ENCODE results near the gene CDCP2.

DNA sequence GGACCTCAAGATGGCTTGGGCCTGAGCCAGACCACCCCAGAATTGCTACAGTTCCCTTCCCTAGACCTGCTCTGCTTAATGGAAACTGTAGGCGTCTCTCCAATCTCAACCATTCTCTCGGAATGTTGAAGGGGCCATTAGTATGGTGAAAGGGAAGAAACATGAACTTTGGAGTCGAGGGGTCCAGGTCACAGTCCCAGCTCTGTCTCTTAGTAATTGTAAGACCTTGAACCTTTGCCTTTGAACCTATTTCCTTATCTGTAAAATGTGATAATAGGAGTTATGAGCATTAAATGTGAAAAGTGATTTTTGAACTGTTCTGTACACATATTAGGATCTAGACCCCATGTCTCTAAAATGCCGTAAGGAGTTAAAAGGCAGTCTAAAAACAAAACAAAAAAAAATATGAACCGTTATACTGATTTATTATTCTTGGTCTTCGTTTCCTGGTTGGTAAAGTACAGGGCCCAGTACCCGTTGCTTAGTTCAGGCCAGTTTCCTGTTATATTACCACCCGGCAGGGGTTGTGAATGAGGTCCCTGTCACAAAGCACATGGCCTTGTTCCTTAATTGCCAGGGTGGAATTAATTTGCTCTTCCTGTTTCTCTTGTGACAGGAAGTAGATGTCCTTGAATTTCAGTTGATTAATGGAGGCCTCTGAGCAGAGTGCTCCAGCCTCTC, 57.1 kb downstream of the CDCP2 start:
- no peak for TF ChIP-seq POLR2A (IDR thresholded peaks at IDR 0.05)
- TF ChIP-seq, protein P1, sequence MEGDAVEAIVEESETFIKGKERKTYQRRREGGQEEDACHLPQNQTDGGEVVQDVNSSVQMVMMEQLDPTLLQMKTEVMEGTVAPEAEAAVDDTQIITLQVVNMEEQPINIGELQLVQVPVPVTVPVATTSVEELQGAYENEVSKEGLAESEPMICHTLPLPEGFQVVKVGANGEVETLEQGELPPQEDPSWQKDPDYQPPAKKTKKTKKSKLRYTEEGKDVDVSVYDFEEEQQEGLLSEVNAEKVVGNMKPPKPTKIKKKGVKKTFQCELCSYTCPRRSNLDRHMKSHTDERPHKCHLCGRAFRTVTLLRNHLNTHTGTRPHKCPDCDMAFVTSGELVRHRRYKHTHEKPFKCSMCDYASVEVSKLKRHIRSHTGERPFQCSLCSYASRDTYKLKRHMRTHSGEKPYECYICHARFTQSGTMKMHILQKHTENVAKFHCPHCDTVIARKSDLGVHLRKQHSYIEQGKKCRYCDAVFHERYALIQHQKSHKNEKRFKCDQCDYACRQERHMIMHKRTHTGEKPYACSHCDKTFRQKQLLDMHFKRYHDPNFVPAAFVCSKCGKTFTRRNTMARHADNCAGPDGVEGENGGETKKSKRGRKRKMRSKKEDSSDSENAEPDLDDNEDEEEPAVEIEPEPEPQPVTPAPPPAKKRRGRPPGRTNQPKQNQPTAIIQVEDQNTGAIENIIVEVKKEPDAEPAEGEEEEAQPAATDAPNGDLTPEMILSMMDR (IDR thresholded peaks at IDR 0.05 in 8 of 11, conservative IDR thresholded peaks at IDR 0.05 in 3 of 11): no peak

Measured in spleen (tissue), 7 donors.